Choroid plexus epithelial cell (primary cell): ENCODE measurements around the gene EYS.

ENCODE experiments used
- DNase-seq: peaks from one replicate; pipeline ENCODE4 v3.0.0-alpha.2; 2010; ENCODE audit warnings: low read depth
- H3K4me3 ChIP-seq: 2 replicates; pipeline ENCODE4 v1.5.1; 2011; ENCODE audit warnings: low read depth, mild to moderate bottlenecking, control low read depth, low read length, moderate library complexity
- CTCF ChIP-seq: conservative IDR thresholded peaks from 2 replicates; pipeline ENCODE4 v1.5.1; 2011; ENCODE audit warnings: low read depth, mild to moderate bottlenecking, control low read depth, inconsistent platforms, low read length, moderate library complexity

Gene EYS

GRCh38 chr6:64848467-64848866, 858.6 kb downstream of the EYS start:
- no peak overlapping the region for H3K4me3 ChIP-seq
- no peak for TF ChIP-seq CTCF
- DNase-seq, result no peak

DNA sequence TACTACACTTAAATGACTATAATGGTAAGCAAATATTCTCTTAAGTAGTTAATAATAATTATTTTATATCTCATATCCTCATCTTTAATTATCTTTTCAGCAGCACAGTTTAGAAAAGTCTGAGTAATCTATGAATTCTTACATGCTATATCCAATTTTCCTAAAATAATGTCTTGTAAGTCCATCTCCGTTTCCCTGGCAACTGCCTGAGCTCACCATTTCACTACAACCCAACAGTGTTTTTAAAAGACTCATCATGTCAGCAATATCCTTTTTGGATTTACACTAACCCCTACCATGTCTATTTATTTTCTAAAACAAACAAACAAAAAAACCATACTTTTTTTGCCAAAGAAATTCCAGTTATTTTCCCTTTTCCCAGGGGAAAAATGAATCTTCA, 859.6 kb downstream of the EYS start:
- H3K4me3 ChIP-seq, result no peak overlapping the region
- DNase-seq, result no peak
- no peak for TF ChIP-seq CTCF

GRCh38 chr6:64838726-64839125, 868.3 kb downstream of the EYS start:
- H3K4me3 ChIP-seq, result no peak overlapping the region
- TF ChIP-seq CTCF, result peak; percentile 53
- peak; percentile 66 for DNase-seq

DNA sequence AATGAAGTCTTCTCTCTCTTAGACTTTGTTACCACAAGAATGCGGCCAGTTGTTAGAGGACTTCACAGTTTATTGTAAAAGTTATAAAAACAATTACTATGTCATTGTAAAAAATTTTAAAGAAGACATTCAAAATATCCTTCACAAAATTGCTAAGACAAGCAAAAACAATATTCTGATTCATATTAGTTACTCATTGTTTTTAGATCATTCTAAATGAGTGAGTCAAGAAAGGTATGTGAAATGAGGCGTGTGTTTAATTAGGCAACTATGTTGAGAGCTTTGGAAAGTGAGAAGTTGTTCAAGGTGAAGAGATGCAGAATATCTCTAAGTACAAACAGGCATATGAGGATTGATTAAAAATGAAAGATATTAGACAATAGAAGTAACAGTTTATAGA, 875.3 kb downstream of the EYS start:
- TF ChIP-seq CTCF, result no peak
- DNase-seq, result peak; percentile 20
- no peak overlapping the region for H3K4me3 ChIP-seq

DNA sequence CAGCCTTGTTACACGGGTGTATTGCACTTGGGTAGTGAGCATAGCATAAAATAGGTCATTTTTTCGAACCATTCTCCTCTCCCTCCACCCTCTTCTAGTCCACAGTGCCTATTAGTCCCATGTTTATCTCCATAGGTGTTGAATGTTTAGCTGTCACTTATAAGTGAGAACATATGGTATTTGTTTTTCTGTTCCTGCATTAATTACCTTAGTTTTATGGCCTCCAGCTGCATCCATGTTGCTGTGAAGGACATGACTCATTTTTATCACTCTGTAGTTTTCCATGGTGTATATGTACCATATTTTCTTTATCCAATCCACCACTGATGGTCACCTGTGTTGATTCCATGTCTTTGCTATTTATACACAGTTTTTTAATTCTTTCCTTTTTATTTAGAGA, 889.5 kb downstream of the EYS start:
- TF ChIP-seq CTCF, result no peak
- H3K4me3 ChIP-seq, result no peak overlapping the region
- no peak for DNase-seq

- TF ChIP-seq CTCF, result no peak
- DNase-seq, result peak; percentile 70
Measured at GRCh38 chr6:64815718-64816117, 891.3 kb downstream of the EYS start.

GRCh38 chr6:64812138-64812537, 894.9 kb downstream of the EYS start:
- no peak for DNase-seq
- no peak overlapping the region for H3K4me3 ChIP-seq
- no peak for TF ChIP-seq CTCF

More at GRCh38 chr6:64815718-64816117, 891.3 kb downstream of the EYS start:
- H3K4me3 ChIP-seq, result no peak overlapping the region
